Camera-type eye (tissue), 1 donor: ENCODE data around the gene MRPL46. TPM values are rescaled to one million over a fixed set of nuclear protein-coding genes. Genes with fewer than 3 reads are reported as not detected.

Experiments
- total RNA-seq: library from RNA; depleted of rRNA; stranded (reverse); fragments of >200 nt; gene quantifications from one replicate; pipeline ENCODE4 v1.2.3, GENCODE V29; 2014

MRPL46 gene
- total RNA-seq, result 19.1 TPM

DNA sequence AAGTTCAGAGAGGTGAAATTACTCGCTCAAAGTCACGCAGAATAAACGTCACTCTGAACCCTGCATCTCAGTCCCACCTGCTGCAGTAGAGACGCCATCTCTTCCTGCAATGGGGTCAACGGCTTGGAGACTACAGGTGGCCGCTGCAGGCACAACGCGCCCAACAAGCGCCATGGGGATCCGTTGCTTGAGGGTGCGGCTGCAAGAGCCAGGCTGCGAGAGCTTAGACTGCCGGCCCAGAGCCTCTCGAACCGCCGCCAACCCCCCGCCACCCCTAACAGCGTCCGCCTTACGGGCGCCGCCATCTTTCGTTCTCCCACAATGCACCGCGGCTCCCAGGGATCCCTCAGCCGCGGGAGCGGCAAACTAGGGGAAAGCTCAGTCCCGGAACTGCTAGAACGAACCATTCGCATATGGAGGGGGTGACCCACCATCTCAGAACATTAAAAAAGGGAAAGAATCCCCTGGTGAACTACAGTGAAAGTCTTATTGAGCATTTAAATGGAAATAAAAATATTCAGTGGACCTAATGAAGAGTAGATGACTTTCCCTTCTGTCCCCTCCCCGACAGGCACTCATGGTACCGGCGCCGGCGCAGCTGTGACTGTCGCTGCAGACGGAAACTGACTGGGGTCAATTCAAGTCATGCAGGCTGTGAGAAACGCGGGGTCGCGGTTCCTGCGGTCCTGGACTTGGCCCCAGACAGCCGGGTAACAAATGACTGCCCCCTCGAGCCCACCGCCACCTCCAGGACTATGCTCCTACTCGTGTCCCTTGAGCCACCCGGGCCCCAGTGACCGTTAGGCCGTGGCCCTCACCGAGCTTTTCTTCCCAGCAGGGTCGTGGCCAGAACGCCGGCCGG, at the start of gene MRPL46, which contains the start of gene MRPS11:
Gene MRPL46, minus strand, starts transcription at position 316 of the 862 bp plus-strand sequence. Its CDS starts 11 bp downstream, at position 305.
Gene MRPS11, plus strand, starts transcription at position 636 of the 862 bp plus-strand sequence. Its CDS starts 10 bp downstream, at position 646.

Other genes with a start within 250 kb of the MRPL46 start
- 14.6 TPM for gene NTRK3, start 210.6 kb downstream of the MRPL46 start, total RNA-seq
- 19.4 TPM for gene MRPS11, start 320 bp upstream of the MRPL46 start, total RNA-seq
- 31.2 TPM for gene DET1, start 79.3 kb upstream of the MRPL46 start, total RNA-seq
- gene AEN, start 154.0 kb upstream of the MRPL46 start, total RNA-seq, result 7.5 TPM
- gene ISG20, start 171.6 kb upstream of the MRPL46 start, total RNA-seq, result 6.5 TPM